DMS 273 treated with DMSO at 0.1 percent for 48 hours (cell line): Measurements from ENCODE around the gene PHACTR3.
"Not testable (repeated sequence)": the region's sequence is repeated elsewhere in the genome, so short reads cannot be mapped to it uniquely, and the experiment has no call there.

Experiments used
- DNase-seq: peaks from one replicate; lab custom pipeline; 2025; lab: John Stamatoyannopoulos, UW

The PHACTR3 gene

GRCh38 chr20:59829786-59830664 lies 225.7 kb downstream of the PHACTR3 start:
- DNase-seq, result no peak

GRCh38 chr20:59830665-59831023 lies 226.3 kb downstream of the PHACTR3 start:
- no peak for DNase-seq

- no peak for DNase-seq
Measured at GRCh38 chr20:59831024-59831915, 226.9 kb downstream of the PHACTR3 start.

- DNase-seq, result no peak
Measured at GRCh38 chr20:59831916-59832270, 227.6 kb downstream of the PHACTR3 start.

- DNase-seq, result no peak
Measured at GRCh38 chr20:59832406-59833363, 228.3 kb downstream of the PHACTR3 start.

- no peak for DNase-seq
Measured at GRCh38 chr20:59835057-59835447, 230.7 kb downstream of the PHACTR3 start.

GRCh38 chr20:59835448-59836395 lies 231.4 kb downstream of the PHACTR3 start:
- no peak for DNase-seq

GRCh38 chr20:59836767-59837166 lies 232.4 kb downstream of the PHACTR3 start:
- no peak for DNase-seq

GRCh38 chr20:59837623-59838394 lies 233.5 kb downstream of the PHACTR3 start:
- no peak for DNase-seq

GRCh38 chr20:59839400-59839799 lies 235.1 kb downstream of the PHACTR3 start:
- no peak for DNase-seq

GRCh38 chr20:59845472-59845871 lies 241.1 kb downstream of the PHACTR3 start:
- DNase-seq, result no peak

- DNase-seq, result no peak
Measured at GRCh38 chr20:59848182-59848581, 243.8 kb downstream of the PHACTR3 start.

- no peak for DNase-seq
Measured at GRCh38 chr20:59850018-59850641, 245.8 kb downstream of the PHACTR3 start.

- DNase-seq, result not testable (repeated sequence)
Measured at GRCh38 chr20:59856526-59856925, 252.2 kb downstream of the PHACTR3 start.

GRCh38 chr20:59856941-59857340 lies 252.6 kb downstream of the PHACTR3 start:
- DNase-seq, result not testable (repeated sequence)

- no peak for DNase-seq
Measured at GRCh38 chr20:59857966-59858365, 253.6 kb downstream of the PHACTR3 start.

- no peak for DNase-seq
Measured at GRCh38 chr20:59858425-59858824, 254.1 kb downstream of the PHACTR3 start.

GRCh38 chr20:59861401-59861800 lies 257.1 kb downstream of the PHACTR3 start:
- DNase-seq, result no peak

GRCh38 chr20:59863058-59863457 lies 258.7 kb downstream of the PHACTR3 start:
- DNase-seq, result no peak
